ENCODE results near the gene GPSM1.

GPSM1 gene

GRCh38 chr9:136372561-136373299 is 45.4 kb downstream of the GPSM1 start:
- Histone ChIP-seq H3K4me3 (ENCODE audit: low read depth in 1 of 2, low read length in 2 of 2) (no peak overlapping the region), H3K27ac (ENCODE audit: low read length) (no peak overlapping the region)
- TF ChIP-seq EZH2 (IDR thresholded peaks at IDR 0.05; ENCODE audit: borderline replicate concordance, low read depth, low read length, severe bottlenecking): no peak
- TF ChIP-seq CTCF (IDR thresholded peaks at IDR 0.05; ENCODE audit: borderline replicate concordance, extremely low read depth, low read length, poor library complexity, severe bottlenecking): no peak

GRCh38 chr9:136373300-136374182 is 46.2 kb downstream of the GPSM1 start, which contains the start of gene CARD9:
CARD9 (minus strand) TSS chr9:136373669; CDS start chr9:136372078, 1,591 bp downstream.
- Histone ChIP-seq H3K36me3 (ENCODE audit: insufficient read depth, low read length) (no peaks in the 10 kb centered on the region), H3K4me1 (ENCODE audit: insufficient read depth, low read length) (no peaks in the 10 kb centered on the region), H3K9me3 (ENCODE audit: insufficient read depth, low read length, severe bottlenecking) (no peaks in the 10 kb centered on the region), H2AFZ (ENCODE audit: low read depth, low read length) (no peak within 1 kb of the TSS), H3K4me3 (ENCODE audit: low read depth in 1 of 2, low read length in 2 of 2) (no peak within 1 kb of the TSS), H4K20me1 (ENCODE audit: insufficient read depth, low read length) (peaks cover 7% of the 10 kb centered on the region), H3K79me2 (ENCODE audit: insufficient read depth, low read length) (no peaks in the 10 kb centered on the region), H3K27ac (ENCODE audit: low read length) (no peak within 1 kb of the TSS), H3K4me2 (ENCODE audit: insufficient read depth, low read length) (no peak within 1 kb of the TSS), H3K9ac (ENCODE audit: low read depth, low read length) (no peak within 1 kb of the TSS), H3K27me3 (ENCODE audit: insufficient read depth, low read length, poor library complexity) (no peaks in the 10 kb centered on the region)
- ATAC-seq (ENCODE audit: insufficient read depth, low read depth) (no peak), DNase-seq (no peak)
- TF ChIP-seq EZH2 (IDR thresholded peaks at IDR 0.05; ENCODE audit: borderline replicate concordance, low read depth, low read length, severe bottlenecking): no peak
- no peak for TF ChIP-seq CTCF (IDR thresholded peaks at IDR 0.05; ENCODE audit: borderline replicate concordance, extremely low read depth, low read length, poor library complexity, severe bottlenecking)

More at GRCh38 chr9:136372561-136373299, 45.4 kb downstream of the GPSM1 start:
- no peak overlapping the region for H3K4me2 ChIP-seq (ENCODE audit: insufficient read depth, low read length)
- DNase-seq (no peak), ATAC-seq (ENCODE audit: insufficient read depth, low read depth) (no peak; the same call in 2 of the 3 replicates)
- H4K20me1 ChIP-seq (ENCODE audit: insufficient read depth, low read length): peaks cover 15% of the 10 kb centered on the region
- H3K4me1 ChIP-seq (ENCODE audit: insufficient read depth, low read length): no peaks in the 10 kb centered on the region
- no peaks in the 10 kb centered on the region for H3K79me2 ChIP-seq (ENCODE audit: insufficient read depth, low read length)
- no peaks in the 10 kb centered on the region for H3K27me3 ChIP-seq (ENCODE audit: insufficient read depth, low read length, poor library complexity)
- H3K9ac ChIP-seq (ENCODE audit: low read depth, low read length): no peak overlapping the region
- no peaks in the 10 kb centered on the region for H3K9me3 ChIP-seq (ENCODE audit: insufficient read depth, low read length, severe bottlenecking)
- no peak overlapping the region for H2AFZ ChIP-seq (ENCODE audit: low read depth, low read length)
- H3K36me3 ChIP-seq (ENCODE audit: insufficient read depth, low read length): 0 out of 2 replicates have a peak, but pooled peaks cover 4% of the 10 kb centered on the region

GRCh38 chr9:136374183-136374575 is 46.8 kb downstream of the GPSM1 start:
- Histone ChIP-seq H3K27ac (ENCODE audit: low read length) (no peak overlapping the region), H3K27me3 (ENCODE audit: insufficient read depth, low read length, poor library complexity) (no peaks in the 10 kb centered on the region)

More at GRCh38 chr9:136374183-136374575, 46.8 kb downstream of the GPSM1 start:
- Histone ChIP-seq H3K4me3 (ENCODE audit: low read depth in 1 of 2, low read length in 2 of 2) (no peak overlapping the region), H3K9me3 (ENCODE audit: insufficient read depth, low read length, severe bottlenecking) (no peaks in the 10 kb centered on the region), H3K9ac (ENCODE audit: low read depth, low read length) (no peak overlapping the region), H3K4me2 (ENCODE audit: insufficient read depth, low read length) (no peak overlapping the region), H3K4me1 (ENCODE audit: insufficient read depth, low read length) (no peaks in the 10 kb centered on the region), H4K20me1 (ENCODE audit: insufficient read depth, low read length) (peaks cover 7% of the 10 kb centered on the region), H2AFZ (ENCODE audit: low read depth, low read length) (no peak overlapping the region), H3K79me2 (ENCODE audit: insufficient read depth, low read length) (no peaks in the 10 kb centered on the region), H3K36me3 (ENCODE audit: insufficient read depth, low read length) (peaks cover 3% of the 10 kb centered on the region; the same call in 1 of the 2 replicates)
- no peak for TF ChIP-seq EZH2 (IDR thresholded peaks at IDR 0.05; ENCODE audit: borderline replicate concordance, low read depth, low read length, severe bottlenecking)
- TF ChIP-seq CTCF (IDR thresholded peaks at IDR 0.05; ENCODE audit: borderline replicate concordance, extremely low read depth, low read length, poor library complexity, severe bottlenecking): no peak
- ATAC-seq (ENCODE audit: insufficient read depth, low read depth) (no peak), DNase-seq (no peak)

All from DND-41 (cell line).